ENCODE results near the gene RAB7A.
"Not testable (repeated sequence)": the region's sequence is repeated elsewhere in the genome, so short reads cannot be mapped to it uniquely, and the experiment has no call there.

The RAB7A gene

GRCh38 chr3:128760881-128761280 lies 34.9 kb downstream of the RAB7A start:
- no peak for DNase-seq

GRCh38 chr3:128761392-128761791 lies 35.4 kb downstream of the RAB7A start:
- no peak for DNase-seq

- DNase-seq: no peak
Observed at GRCh38 chr3:128763967-128764366, 38.0 kb downstream of the RAB7A start.

- no peak for DNase-seq
Observed at GRCh38 chr3:128764863-128765262, 38.9 kb downstream of the RAB7A start.

- no peak for DNase-seq
Observed at GRCh38 chr3:128767094-128767750, 41.2 kb downstream of the RAB7A start.

GRCh38 chr3:128768471-128768870 lies 42.5 kb downstream of the RAB7A start:
- DNase-seq: no peak

GRCh38 chr3:128770387-128770786 lies 44.4 kb downstream of the RAB7A start:
- DNase-seq: no peak

- DNase-seq: not testable (repeated sequence)
Observed at GRCh38 chr3:128773189-128773588, 47.2 kb downstream of the RAB7A start.

- DNase-seq: not testable (repeated sequence)
Observed at GRCh38 chr3:128773592-128773991, 47.6 kb downstream of the RAB7A start.

GRCh38 chr3:128775241-128775640 lies 49.3 kb downstream of the RAB7A start:
- DNase-seq: no peak

- no peak for DNase-seq
Observed at GRCh38 chr3:128775906-128776542, 50.0 kb downstream of the RAB7A start.

GRCh38 chr3:128780101-128780837 lies 54.3 kb downstream of the RAB7A start:
- no peak for DNase-seq

- DNase-seq: no peak
Observed at GRCh38 chr3:128781164-128781563, 55.2 kb downstream of the RAB7A start.

GRCh38 chr3:128782282-128783146 lies 56.5 kb downstream of the RAB7A start:
- DNase-seq: no peak

- DNase-seq: no peak
Observed at GRCh38 chr3:128783774-128784173, 57.8 kb downstream of the RAB7A start.

GRCh38 chr3:128784232-128784631 lies 58.2 kb downstream of the RAB7A start:
- no peak for DNase-seq

GRCh38 chr3:128784843-128785242 lies 58.9 kb downstream of the RAB7A start:
- no peak for DNase-seq

- no peak for DNase-seq
Observed at GRCh38 chr3:128786434-128787020, 60.5 kb downstream of the RAB7A start.

- no peak for DNase-seq
Observed at GRCh38 chr3:128787256-128788253, 61.6 kb downstream of the RAB7A start.

GRCh38 chr3:128788268-128788869 lies 62.4 kb downstream of the RAB7A start:
- DNase-seq: no peak
